AG04450 (cell line): Measurements from ENCODE around the gene RBM19. TPM values are rescaled to one million over a fixed set of nuclear protein-coding genes. Genes with fewer than 3 reads are reported as not detected.
"Not testable (repeated sequence)": the region's sequence is repeated elsewhere in the genome, so short reads cannot be mapped to it uniquely, and the experiment has no call there.

Source experiments
- CTCF ChIA-PET: fragments of 300-600, 350-600 bp; formaldehyde crosslinking; extraction: SDS; loops from one replicate; lab custom pipeline; 2022; ENCODE audit warnings: antibody characterized with exemption, inconsistent platforms; lab: Charles Lee
- POLR2A ChIA-PET: fragments of 350-600 bp; formaldehyde crosslinking; extraction: SDS; loops from one replicate; lab custom pipeline; 2021; ENCODE audit warnings: antibody characterized with exemption, inconsistent platforms; lab: Yijun Ruan, JAX
- DNase-seq: peaks from one replicate; pipeline ENCODE4 v3.0.0-alpha.2; 2011; ENCODE audit warnings: low read depth, low spot score
- H3K27ac ChIP-seq: one replicate; pipeline ENCODE4 v1.5.1; 2012; ENCODE audit warnings: low read depth, low read length, control low read depth
- H3K27me3 ChIP-seq: one replicate; pipeline ENCODE4 v1.6.0; 2012; ENCODE audit warnings: low read length; ENCODE audit not compliant: control insufficient read depth, insufficient read depth
- H3K4me3 ChIP-seq: 2 replicates; pipeline ENCODE4 v1.5.1; 2011; ENCODE audit warnings: mild to moderate bottlenecking, low read depth, low read length, control low read depth
- H3K9me3 ChIP-seq: 2 replicates; pipeline ENCODE4 v1.5.1; 2012; ENCODE audit warnings: low read length; ENCODE audit not compliant: control insufficient read depth, insufficient read depth
- CTCF ChIP-seq: IDR thresholded peaks from 2 replicates; pipeline ENCODE4 v1.5.1; 2011; ENCODE audit warnings: low read depth, low read length, control low read depth, inconsistent platforms
- polyA plus RNA-seq: library from polyadenylated mRNA; depleted of rRNA; stranded (reverse); fragments of >200 nt; gene quantifications from 2 replicates; pipeline ENCODE4 v1.2.3, GENCODE V29; 2011

RBM19 gene
- polyA plus RNA-seq, 1 experiment = 10.6 TPM

DNA sequence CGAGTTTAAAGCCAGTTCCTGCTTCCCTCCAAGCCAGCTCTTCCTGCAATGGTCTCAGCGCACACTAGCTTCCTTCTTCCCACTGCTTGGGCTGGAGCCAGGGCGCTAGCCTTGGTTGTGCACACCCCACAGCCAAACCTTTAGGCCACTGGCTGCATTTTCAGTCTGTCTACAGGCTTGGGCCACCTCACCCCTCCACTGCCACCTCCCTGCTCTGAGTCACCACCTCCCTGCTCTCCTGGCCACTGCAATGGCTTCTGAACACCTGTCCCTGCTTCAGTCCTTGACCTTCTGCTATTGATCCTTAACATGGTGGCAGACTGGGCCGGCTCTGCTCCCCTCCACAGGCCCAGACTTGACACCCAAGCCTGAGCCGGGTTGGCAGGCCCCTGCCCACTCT is 151.1 kb downstream of the RBM19 start:
- peaks cover 3% of the 10 kb centered on the region; the same call in 1 of the 2 replicates for H3K9me3 ChIP-seq
- TF ChIP-seq CTCF = no peak
- H3K4me3 ChIP-seq = no peak overlapping the region
- POLR2A ChIA-PET = no interaction called here
- no peaks in the 10 kb centered on the region for H3K27me3 ChIP-seq
- DNase-seq = no peak
- H3K27ac ChIP-seq = no peak overlapping the region
- CTCF ChIA-PET = interaction anchor here (0.7 to 1.2 kb wide), 2 partner anchors 23 to 353 kb away, joined by 3 to 4 read pairs; no protein-coding TSS in a partner anchor

DNA sequence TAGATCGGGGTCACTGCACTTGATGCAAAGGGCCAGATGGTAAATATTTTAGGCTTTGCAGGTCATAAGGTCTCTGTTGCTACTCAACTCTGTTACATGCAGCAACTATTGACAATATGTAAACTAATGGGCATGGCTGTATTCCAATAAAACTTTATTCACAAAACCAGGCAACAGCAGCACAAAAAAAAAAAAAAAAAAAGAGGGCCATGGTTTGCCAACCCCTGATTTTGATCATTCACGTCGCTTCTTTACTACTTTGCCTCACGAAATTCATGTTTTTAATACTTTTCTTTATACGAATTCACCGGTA is 152.9 kb downstream of the RBM19 start:
- ChIA-PET CTCF (no interaction called here), POLR2A (interaction anchor here (0.6 kb wide), 1 partner anchor 446 kb away, joined by 12 read pairs; no protein-coding TSS in a partner anchor)
- no peak for DNase-seq
- Histone ChIP-seq H3K9me3 (peaks cover 3% of the 10 kb centered on the region; the same call in 1 of the 2 replicates), H3K27ac (no peak overlapping the region), H3K4me3 (no peak overlapping the region), H3K27me3 (no peaks in the 10 kb centered on the region)
- no peak for TF ChIP-seq CTCF

- no peaks in the 10 kb centered on the region for H3K27me3 ChIP-seq
- no peak overlapping the region for H3K27ac ChIP-seq
- POLR2A ChIA-PET = interaction anchor here (0.6 kb wide), 1 partner anchor 446 kb away, joined by 12 read pairs; no protein-coding TSS in a partner anchor
- TF ChIP-seq CTCF = no peak
- peaks cover 3% of the 10 kb centered on the region; the same call in 1 of the 2 replicates for H3K9me3 ChIP-seq
- CTCF ChIA-PET = interaction anchor here (1.1 kb wide), 1 partner anchor 373 kb away, joined by 3 read pairs; no protein-coding TSS in a partner anchor
- H3K4me3 ChIP-seq = no peak overlapping the region
- no peak for DNase-seq
Observed at GRCh38 chr12:113812411-113813228, 153.5 kb downstream of the RBM19 start.

DNA sequence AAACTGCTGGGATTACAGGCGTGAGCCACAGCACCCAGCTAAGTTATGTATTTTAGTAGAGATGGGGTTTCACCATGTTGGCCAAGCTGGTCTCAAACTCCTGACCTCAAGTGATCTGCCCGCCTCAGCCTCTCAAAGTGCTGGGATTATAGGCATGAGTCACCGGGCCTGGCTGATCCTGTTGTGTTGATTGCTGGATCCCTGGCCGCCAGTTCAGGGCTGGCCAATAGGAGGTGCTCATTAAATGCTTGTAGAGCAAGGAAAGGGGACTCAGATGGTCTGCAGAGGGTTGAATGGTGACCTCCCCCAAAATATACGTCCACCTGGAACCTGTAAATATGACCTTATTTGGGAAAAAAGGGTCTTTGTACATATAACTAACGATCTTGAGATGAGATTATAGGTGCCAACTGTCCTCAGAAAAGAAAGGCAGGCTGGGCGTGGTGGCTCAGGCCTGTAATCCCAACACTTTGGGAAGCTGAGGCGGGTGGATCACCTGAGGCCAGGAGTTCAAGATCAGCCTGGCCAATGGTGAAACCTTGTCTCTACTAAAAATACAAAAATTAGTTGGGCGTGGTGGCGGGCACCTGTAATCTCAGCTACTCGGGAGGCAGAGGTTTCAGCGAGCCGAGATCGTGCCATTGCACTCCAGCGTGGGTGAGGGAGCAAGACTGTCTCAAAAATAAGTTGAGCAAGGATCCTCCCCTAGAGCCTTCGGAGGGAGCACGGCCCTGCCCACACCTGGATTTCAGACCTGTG is 156.5 kb downstream of the RBM19 start:
- H3K4me3 ChIP-seq, DNase-seq, H3K27me3 ChIP-seq, CTCF ChIA-PET, H3K9me3 ChIP-seq, POLR2A ChIA-PET, H3K27ac ChIP-seq: not testable (repeated sequence)

- H3K4me3 ChIP-seq = no peak overlapping the region
- H3K27me3 ChIP-seq = no peaks in the 10 kb centered on the region
- CTCF ChIA-PET = interaction anchor here (0.5 kb wide), 1 partner anchor 10 kb away, joined by 3 read pairs; no protein-coding TSS in a partner anchor
- no peak overlapping the region for H3K27ac ChIP-seq
- DNase-seq = no peak
- POLR2A ChIA-PET = no interaction called here
- no peak for TF ChIP-seq CTCF
- peaks cover 3% of the 10 kb centered on the region; the same call in 1 of the 2 replicates for H3K9me3 ChIP-seq
Observed at GRCh38 chr12:113808095-113808951, 157.8 kb downstream of the RBM19 start.
